GM19240 (cell line): ENCODE results near the gene ALPI.

Source experiments
- DNase-seq: peaks from one replicate; pipeline ENCODE4 v3.0.0; 2011; ENCODE audit warnings: low spot score; ENCODE audit not compliant: insufficient read length

Gene ALPI

GRCh38 chr2:232496501-232497270 is 40.7 kb downstream of the ALPI start:
- no peak for DNase-seq

- no peak for DNase-seq
Measured at GRCh38 chr2:232497348-232497747, 41.4 kb downstream of the ALPI start.

GRCh38 chr2:232498452-232498851 is 42.5 kb downstream of the ALPI start:
- no peak for DNase-seq

- DNase-seq, result no peak
Measured at GRCh38 chr2:232501331-232501771, 45.4 kb downstream of the ALPI start.

GRCh38 chr2:232501794-232502390 is 45.9 kb downstream of the ALPI start:
- DNase-seq, result no peak

- DNase-seq, result no peak
Measured at GRCh38 chr2:232502511-232502910, 46.6 kb downstream of the ALPI start.

- no peak for DNase-seq
Measured at GRCh38 chr2:232502911-232503808, 47.2 kb downstream of the ALPI start.

- no peak for DNase-seq
Measured at GRCh38 chr2:232503809-232504323, 47.9 kb downstream of the ALPI start.

GRCh38 chr2:232504438-232504837 is 48.5 kb downstream of the ALPI start:
- no peak for DNase-seq

GRCh38 chr2:232505856-232506255 is 49.9 kb downstream of the ALPI start:
- no peak for DNase-seq

GRCh38 chr2:232506709-232507108 is 50.8 kb downstream of the ALPI start:
- no peak for DNase-seq

- no peak for DNase-seq
Measured at GRCh38 chr2:232508251-232508650, 52.3 kb downstream of the ALPI start.
